ENCODE results near the gene HSPG2. TPM values are rescaled to one million over a fixed set of nuclear protein-coding genes. Genes with fewer than 3 reads are reported as not detected.

Gene HSPG2
- total and polyA plus RNA-seq, 5 donors from 2014 or later, result 0.05 to 3.2 (median 0.17) TPM; not detected in 1

Other genes with a start within 250 kb of the HSPG2 start
- 126 TPM for gene USP48, start 154.2 kb downstream of the HSPG2 start, total RNA-seq
- gene USP48, start 154.2 kb downstream of the HSPG2 start, polyA plus RNA-seq, result 10 to 100 TPM; 31.3 to 52.9 (median 36.6) TPM
- 0.27 TPM for gene LDLRAD2, start 125.0 kb downstream of the HSPG2 start, total RNA-seq
- not detected for gene LDLRAD2, start 125.0 kb downstream of the HSPG2 start, polyA plus RNA-seq
- gene CELA3B, start 39.7 kb upstream of the HSPG2 start, total RNA-seq, result not detected
- gene CELA3B, start 39.7 kb upstream of the HSPG2 start, polyA plus RNA-seq, result not detected
- gene CELA3A, start 64.3 kb upstream of the HSPG2 start, total RNA-seq, result not detected
- not detected for gene CELA3A, start 64.3 kb upstream of the HSPG2 start, polyA plus RNA-seq
- gene CDC42, start 115.4 kb upstream of the HSPG2 start, total RNA-seq, result 376 TPM
- 100 to 1,000 TPM; 290 to 513 (median 434) TPM for gene CDC42, start 115.4 kb upstream of the HSPG2 start, polyA plus RNA-seq
- not detected for gene WNT4, start 205.8 kb upstream of the HSPG2 start, total RNA-seq
- under 1 TPM in 2 of 4 donors, not detected in 2; 0.06 to 0.13 TPM for gene WNT4, start 205.8 kb upstream of the HSPG2 start, polyA plus RNA-seq